ENCODE measurements around the gene VAPA. TPM values are rescaled to one million over a fixed set of nuclear protein-coding genes. Genes with fewer than 3 reads are reported as not detected.

VAPA gene
- total RNA-seq, 1 donor from 2014 or later: 203 TPM

DNA sequence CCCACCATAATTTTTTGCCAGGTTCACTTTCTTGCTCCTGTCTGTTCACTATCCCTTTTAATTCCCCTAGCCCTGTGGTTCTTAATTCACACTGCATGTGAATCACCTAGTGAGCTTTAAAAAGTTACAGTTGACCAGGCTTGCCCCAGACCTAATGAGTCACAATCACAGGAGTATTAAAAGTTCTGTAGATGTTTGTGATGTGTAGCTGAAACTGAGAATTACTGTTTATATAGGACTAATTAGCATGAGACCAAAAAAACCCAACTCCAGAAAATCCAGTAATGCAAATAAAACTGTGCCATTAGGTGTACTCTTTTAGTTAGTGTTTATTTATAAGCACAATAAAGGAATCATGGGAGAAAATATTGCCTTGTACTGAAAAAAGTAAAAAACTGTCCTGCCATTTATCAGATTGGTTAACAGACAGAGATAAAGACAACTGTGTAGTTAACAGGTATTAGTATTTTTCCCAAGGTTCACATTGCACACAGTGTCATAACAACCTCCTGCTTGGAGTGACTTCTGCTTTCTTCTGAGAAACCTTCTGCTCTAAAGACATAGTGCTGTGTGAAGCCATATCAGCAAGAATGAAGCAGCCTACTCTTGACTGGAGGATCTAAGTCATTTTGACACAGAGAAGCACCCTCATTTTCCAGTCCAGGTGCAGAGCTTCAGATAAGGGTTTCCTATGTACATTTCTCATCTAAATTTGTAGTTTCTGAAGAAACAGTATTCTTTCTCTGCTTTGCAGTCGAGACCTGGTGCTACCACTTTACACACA is 39.0 kb downstream of the VAPA start:
- DNase-seq (ENCODE audit: missing footprints) (no peak), ATAC-seq (no peak)
- intact Hi-C loops (cut with DNase I): loop anchor here (5.0 kb wide), 2 partner anchors 36 to 146 kb away; no protein-coding TSS in a partner anchor

- intact Hi-C loops (cut with DNase I): no loop called here
- DNase-seq (ENCODE audit: missing footprints) (no peak), ATAC-seq (no peak)
These were observed 45.1 kb downstream of the VAPA start for GRCh38 chr18:9958861-9959399.

DNA sequence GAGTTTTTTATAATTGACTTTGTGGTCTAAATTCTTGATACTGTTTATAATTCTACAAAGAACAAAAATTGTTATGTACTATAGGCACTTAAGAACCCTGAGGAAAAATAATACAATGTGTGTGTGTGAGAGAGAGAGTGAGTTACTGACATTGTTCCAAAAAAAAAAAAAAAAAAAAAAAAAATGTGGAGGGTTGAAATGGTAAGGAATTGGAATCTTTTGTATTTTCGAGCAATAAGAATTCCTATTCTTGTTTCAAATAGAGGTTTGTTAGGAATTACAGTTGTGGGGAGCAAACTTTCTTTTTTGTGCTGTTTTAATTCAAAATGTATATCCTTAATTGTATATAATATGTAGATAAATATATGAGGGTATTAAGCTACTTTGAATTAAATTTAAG is 45.7 kb downstream of the VAPA start:
- ATAC-seq (no peak), DNase-seq (ENCODE audit: missing footprints) (no peak)
- intact Hi-C loops (cut with DNase I): no loop called here

GRCh38 chr18:9960258-9960904 is 46.6 kb downstream of the VAPA start:
- ATAC-seq (no peak), DNase-seq (ENCODE audit: missing footprints) (no peak)
- intact Hi-C loops (cut with DNase I): no loop called here

- intact Hi-C loops (cut with DNase I): no loop called here
- peak; percentile 71 for ATAC-seq
- no peak for DNase-seq (ENCODE audit: missing footprints)
These were observed 47.2 kb downstream of the VAPA start for GRCh38 chr18:9961041-9961440.

DNA sequence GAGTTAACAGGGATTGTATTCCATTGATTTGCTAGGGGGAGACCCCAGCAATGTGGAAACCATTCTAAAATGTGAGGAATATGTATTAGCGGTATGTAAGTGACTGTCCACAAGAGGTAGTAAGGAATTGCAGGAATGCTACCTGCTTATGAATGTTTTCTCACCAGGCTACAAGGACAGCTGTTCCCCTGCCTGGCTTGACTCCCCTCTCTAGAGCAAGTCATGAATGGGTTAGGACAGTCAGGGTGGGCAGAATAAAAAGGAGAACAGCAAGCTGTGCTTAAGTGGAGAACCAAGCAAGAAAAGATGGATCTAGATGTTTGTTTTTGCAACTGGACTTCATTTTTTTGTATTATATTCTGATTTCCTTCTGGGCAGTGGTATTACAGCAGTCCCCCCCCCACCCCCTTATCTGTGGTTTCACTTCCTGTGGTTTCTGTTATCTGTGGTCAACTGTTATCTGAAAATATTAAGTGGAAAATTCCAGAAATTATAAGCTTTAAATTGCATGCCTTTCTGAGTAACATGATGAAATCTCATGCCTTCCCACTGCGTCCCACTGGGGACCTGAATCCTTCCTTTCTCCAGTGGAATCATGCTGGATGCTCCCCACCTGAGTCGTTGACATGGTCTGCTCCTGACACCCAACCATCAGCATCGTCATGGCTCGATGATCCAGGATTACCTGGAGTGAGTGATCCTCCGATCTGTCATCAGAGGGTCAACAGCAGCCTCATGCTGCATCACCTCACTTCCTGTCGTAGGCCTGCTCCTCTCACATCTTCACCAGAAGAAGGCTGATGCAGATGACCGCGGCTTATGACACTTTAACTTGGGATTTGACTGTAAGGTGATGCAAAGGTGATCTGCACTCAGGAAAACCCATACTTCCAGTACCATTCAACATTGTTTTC is 52.2 kb downstream of the VAPA start:
- ATAC-seq (no peak), DNase-seq (ENCODE audit: missing footprints) (no peak)
- intact Hi-C loops (cut with DNase I): no loop called here

DNA sequence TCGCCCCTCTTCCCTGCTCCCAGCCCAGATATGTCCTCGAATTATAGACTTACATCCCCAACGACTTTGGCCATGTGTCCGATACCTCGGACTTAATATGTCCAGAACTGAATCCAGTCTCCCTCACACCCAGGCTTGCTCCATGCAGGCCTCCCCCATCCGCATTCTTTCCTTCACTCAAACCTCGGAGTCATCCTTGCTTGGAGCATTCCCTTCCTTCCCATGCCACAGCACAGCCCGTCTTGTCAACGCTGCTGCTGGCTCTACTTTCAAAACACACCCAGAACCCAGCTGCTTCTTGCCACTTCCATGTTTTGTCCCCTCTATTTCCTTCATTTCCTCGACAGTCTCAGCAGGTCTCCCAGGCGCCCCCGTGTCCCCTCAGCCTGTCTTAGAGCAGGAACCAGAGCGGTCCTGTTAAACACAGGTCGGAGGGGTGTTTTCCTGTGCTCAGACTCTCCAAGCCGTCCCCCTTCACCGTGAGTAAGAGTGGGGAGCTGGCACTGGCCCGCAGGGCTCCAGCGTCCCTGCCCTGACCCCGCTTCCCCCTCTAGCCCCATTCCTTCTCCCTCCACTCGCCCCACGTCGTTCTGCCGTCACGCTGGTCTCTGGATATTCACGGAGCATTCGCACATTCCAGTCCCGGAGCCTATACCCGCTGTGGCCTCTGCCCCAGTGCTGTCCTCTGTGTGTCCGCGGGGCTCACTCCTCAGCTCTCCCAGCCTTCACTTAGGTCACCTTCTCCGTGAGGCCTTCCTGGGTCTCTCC is 54.4 kb downstream of the VAPA start:
- DNase-seq (ENCODE audit: missing footprints) (no peak), ATAC-seq (no peak)
- intact Hi-C loops (cut with DNase I): no loop called here

DNA sequence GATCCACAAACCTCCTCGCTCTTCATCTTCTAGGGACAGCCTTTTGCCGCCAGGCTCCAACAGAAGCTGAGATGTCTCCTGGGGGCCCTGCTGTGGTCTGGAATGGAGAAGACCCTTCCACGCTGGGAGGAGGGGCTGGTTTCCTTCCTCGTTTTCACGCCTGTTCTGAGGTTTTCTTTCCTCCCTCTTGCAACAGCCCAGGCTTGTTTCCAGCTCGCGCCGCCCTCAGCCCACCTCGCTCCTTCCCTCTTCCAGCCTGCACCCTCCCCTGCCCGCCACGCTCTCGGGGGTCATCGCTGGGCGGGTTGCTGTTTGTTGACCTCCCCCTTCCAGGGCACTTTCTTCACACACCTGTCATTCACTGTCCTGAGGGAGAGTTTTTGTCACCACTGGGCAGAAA is 55.4 kb downstream of the VAPA start:
- intact Hi-C loops (cut with DNase I): no loop called here
- DNase-seq (ENCODE audit: missing footprints) (no peak), ATAC-seq (no peak)

GRCh38 chr18:9971313-9971920 is 57.6 kb downstream of the VAPA start:
- ATAC-seq: peak; percentile 69
- DNase-seq (ENCODE audit: missing footprints): no peak
- intact Hi-C loops (cut with DNase I): loop anchor here (1.0 to 10.0 kb wide), 2 partner anchors 63 to 549 kb away; no protein-coding TSS in a partner anchor

- intact Hi-C loops (cut with DNase I): loop anchor here (10.0 kb wide), 1 partner anchor 61 kb away; no protein-coding TSS in a partner anchor
- no peak for DNase-seq (ENCODE audit: missing footprints)
- ATAC-seq: no peak
These were observed 59.7 kb downstream of the VAPA start for GRCh38 chr18:9973470-9973869.

DNA sequence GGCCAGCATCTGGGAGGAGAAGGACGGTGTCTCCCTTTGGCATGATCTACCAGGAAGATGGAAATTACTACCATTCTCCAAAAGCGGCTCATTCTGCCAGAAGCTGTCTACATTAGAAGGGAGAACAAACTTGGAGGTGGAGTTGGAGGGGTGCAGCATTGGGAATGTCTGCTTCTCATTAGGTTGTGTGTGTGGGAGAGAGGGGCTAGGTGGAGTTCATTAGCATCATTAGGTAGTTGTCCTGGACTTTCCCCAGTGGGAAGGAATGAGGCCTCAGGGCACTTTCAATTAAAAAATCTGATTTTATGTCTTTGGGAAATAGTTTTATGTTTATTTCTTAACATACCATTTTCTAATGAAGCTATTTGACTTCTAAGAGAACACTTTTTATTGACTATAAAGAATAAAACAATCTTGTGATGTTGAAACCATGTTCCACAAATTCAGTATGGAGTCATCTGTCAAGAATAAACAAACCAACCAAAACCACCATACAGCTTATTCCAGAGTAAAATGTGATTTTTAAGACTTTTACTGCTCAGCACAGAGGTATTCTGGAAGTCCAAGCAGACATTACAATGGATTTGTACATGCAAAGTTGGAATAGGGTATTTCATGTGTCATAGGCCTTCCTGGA is 60.6 kb downstream of the VAPA start:
- ATAC-seq: no peak
- DNase-seq (ENCODE audit: missing footprints): no peak
- intact Hi-C loops (cut with DNase I): loop anchor here (10.0 kb wide), 1 partner anchor 60 kb away; no protein-coding TSS in a partner anchor

DNA sequence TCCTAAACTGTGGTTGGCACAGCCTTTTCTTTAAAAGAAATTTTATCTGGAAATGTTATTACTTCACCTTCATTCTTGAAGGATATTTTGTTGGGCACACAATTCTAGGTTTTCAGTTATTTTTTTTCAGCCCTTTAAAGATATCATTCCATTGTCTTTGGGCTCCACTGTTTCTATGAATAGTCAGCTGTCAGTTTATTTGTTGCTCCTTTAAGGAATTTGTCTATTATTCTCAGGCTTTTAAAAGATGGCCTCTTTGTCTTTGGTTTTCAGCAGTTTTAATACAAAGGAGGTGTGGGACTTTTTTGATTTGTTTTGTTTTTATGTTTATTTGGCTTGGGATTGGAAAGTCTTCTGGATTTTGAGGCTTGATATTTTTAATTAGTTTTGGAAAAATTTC is 61.8 kb downstream of the VAPA start:
- intact Hi-C loops (cut with DNase I): loop anchor here (10.0 kb wide), 1 partner anchor 59 kb away; no protein-coding TSS in a partner anchor
- DNase-seq (ENCODE audit: missing footprints) (no peak), ATAC-seq (no peak)

DNA sequence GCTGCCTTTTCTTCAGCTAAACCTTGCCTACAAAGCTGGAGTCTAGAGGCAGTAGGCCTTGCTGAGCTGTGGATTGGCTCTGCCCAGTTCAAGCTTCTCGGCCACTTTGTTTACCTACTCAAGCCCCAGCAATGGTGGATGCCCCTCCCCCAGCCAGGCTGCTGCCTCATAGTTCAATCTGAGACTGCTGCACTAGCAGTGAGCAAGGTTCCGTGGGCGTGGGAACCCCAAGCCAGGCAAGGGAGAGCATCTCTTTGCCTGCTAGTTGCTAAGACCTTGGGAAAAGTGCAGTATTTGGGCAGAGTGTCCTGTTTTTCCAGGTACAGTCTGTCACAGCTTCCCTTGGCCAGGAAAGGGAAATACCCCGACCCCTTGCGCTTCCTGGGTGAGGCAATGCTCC is 68.9 kb downstream of the VAPA start:
- intact Hi-C loops (cut with DNase I): no loop called here
- no peak for ATAC-seq
- DNase-seq (ENCODE audit: missing footprints): no peak

GRCh38 chr18:9984080-9984479 is 70.3 kb downstream of the VAPA start:
- ATAC-seq: peak; percentile 56
- no peak for DNase-seq (ENCODE audit: missing footprints)
- intact Hi-C loops (cut with DNase I): no loop called here

- intact Hi-C loops (cut with DNase I): no loop called here
These were observed 71.8 kb downstream of the VAPA start for GRCh38 chr18:9985641-9986040.

GRCh38 chr18:9986156-9986930 is 72.5 kb downstream of the VAPA start:
- ATAC-seq: no peak
- no peak for DNase-seq (ENCODE audit: missing footprints)
- intact Hi-C loops (cut with DNase I): no loop called here

More at GRCh38 chr18:9985641-9986040, 71.8 kb downstream of the VAPA start:
- DNase-seq (ENCODE audit: missing footprints) (no peak), ATAC-seq (no peak)

DNA sequence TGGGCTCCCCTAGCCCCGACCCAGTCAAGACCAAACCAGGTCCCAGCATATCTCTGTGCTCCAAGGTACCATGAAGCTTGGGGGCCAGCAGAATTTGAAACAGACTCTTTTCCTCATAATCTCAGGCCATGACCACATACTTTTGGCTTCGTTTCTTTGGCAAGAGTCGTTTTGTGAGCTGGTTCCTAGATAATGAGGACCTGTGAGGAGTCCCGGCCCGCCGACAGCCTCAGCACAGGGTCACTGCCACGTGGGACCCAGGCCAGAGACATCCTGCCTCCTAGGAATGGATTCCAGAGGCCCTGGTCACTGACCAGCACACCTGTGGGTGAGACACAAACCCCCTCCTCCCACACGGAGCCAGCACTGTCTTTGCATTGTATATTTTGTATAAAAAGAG is 73.5 kb downstream of the VAPA start:
- ATAC-seq (peak; percentile 82), DNase-seq (ENCODE audit: missing footprints) (peak; percentile 84)
- intact Hi-C loops (cut with DNase I): no loop called here
